ENCODE measurements around the gene ADGRA1.

DNA sequence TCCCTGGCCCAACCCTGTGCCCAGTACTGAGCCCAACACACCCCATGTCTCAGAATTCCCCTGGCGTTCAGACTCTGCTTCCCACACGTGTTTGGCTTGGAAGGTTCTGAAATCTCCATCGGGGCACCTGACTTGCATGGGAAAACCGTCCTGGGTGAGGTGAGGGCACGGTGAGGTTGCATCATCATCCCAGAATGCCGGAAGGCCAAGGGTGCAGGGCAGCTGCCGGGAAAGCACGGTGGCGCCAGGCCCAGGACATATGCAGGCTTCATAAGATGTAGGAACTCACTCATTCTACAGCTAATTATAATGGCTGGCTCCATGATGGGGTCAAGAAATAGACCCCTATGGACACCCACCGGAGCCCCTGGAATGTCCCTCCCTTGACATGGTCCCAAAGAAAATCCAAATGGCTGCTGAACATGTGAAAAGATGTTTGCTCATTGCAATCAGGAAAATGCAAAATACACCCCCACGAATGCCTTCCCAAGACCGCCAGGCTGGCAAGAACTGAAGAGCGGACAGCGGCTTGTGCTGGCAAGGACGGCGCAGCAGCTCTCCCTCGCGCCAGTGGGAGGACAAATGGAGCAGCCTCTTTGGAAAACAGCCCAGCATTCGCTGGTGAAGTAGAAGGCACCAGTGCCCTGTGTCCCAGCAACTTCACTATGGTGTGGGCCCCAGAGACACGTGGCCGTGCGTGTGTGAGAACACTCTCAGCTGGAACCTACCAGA is 74.6 kb downstream of the ADGRA1 start:
- TF ChIP-seq EZH2 (IDR thresholded peaks at IDR 0.05; ENCODE audit: borderline replicate concordance, low read depth, low read length, severe bottlenecking): no peak
- TF ChIP-seq, protein P1, sequence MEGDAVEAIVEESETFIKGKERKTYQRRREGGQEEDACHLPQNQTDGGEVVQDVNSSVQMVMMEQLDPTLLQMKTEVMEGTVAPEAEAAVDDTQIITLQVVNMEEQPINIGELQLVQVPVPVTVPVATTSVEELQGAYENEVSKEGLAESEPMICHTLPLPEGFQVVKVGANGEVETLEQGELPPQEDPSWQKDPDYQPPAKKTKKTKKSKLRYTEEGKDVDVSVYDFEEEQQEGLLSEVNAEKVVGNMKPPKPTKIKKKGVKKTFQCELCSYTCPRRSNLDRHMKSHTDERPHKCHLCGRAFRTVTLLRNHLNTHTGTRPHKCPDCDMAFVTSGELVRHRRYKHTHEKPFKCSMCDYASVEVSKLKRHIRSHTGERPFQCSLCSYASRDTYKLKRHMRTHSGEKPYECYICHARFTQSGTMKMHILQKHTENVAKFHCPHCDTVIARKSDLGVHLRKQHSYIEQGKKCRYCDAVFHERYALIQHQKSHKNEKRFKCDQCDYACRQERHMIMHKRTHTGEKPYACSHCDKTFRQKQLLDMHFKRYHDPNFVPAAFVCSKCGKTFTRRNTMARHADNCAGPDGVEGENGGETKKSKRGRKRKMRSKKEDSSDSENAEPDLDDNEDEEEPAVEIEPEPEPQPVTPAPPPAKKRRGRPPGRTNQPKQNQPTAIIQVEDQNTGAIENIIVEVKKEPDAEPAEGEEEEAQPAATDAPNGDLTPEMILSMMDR (IDR thresholded peaks at IDR 0.05; ENCODE audit: extremely low read depth in 1 of 2, insufficient read depth in 1 of 2, low read depth in 1 of 2, low read length in 2 of 2): no peak
- no peak for TF ChIP-seq JUN (IDR thresholded peaks at IDR 0.05; ENCODE audit: borderline replicate concordance, insufficient read depth, insufficient read length, low read depth)
- TF ChIP-seq MYC (IDR thresholded peaks at IDR 0.05; ENCODE audit: low read depth, low read length): no peak
- TF ChIP-seq POLR2A (IDR thresholded peaks at IDR 0.05; ENCODE audit: low read depth, low read length): no peak
- TF ChIP-seq, protein P2, sequence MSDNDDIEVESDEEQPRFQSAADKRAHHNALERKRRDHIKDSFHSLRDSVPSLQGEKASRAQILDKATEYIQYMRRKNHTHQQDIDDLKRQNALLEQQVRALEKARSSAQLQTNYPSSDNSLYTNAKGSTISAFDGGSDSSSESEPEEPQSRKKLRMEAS (IDR thresholded peaks at IDR 0.05; ENCODE audit: insufficient read depth, insufficient read length): no peak
- no peak for TF ChIP-seq POLR2AphosphoS5 (IDR thresholded peaks at IDR 0.05; ENCODE audit: insufficient read depth, low read depth, low read length)
- TF ChIP-seq GATA2 (IDR thresholded peaks at IDR 0.05; ENCODE audit: insufficient read depth, insufficient read length, low read depth, low read length): no peak
- no peak for TF ChIP-seq FOS (IDR thresholded peaks at IDR 0.05; ENCODE audit: borderline replicate concordance, insufficient read depth, low read length)
